Kidney epithelial cell (primary cell): ENCODE data around the gene NRF1. TPM values are rescaled to one million over a fixed set of nuclear protein-coding genes. Genes with fewer than 3 reads are reported as not detected.

Source experiments
- DNase-seq: peaks from one replicate; pipeline ENCODE4 v3.0.0-alpha.2; 2010; ENCODE audit warnings: low read depth
- H3K27me3 ChIP-seq: 2 replicates; pipeline ENCODE4 v1.6.0; 2011; ENCODE audit warnings: low read length; ENCODE audit not compliant: control insufficient read depth, insufficient read depth
- H3K36me3 ChIP-seq: 2 replicates; pipeline ENCODE4 v1.5.1; 2011; ENCODE audit warnings: low read length; ENCODE audit not compliant: control insufficient read depth, insufficient read depth
- H3K4me3 ChIP-seq: 2 replicates; pipeline ENCODE4 v1.5.1; 2011; ENCODE audit warnings: low read depth, mild to moderate bottlenecking, control low read depth, low read length
- total RNA-seq: library from RNA; depleted of rRNA; stranded (reverse); fragments of >200 nt; gene quantifications from 2 replicates; pipeline ENCODE4 v1.2.3, GENCODE V29; 2015
- TF ChIP-seq, protein P1 (sequence below): IDR thresholded peaks from 2 replicates; pipeline ENCODE4 v1.5.1; 2011; ENCODE audit warnings: mild to moderate bottlenecking, moderate library complexity, low read length, control low read depth, inconsistent platforms; ENCODE audit not compliant: insufficient read depth, poor library complexity, severe bottlenecking

The NRF1 gene
- total RNA-seq, 1 donor from 2014 or later: 9.3 TPM

DNA sequence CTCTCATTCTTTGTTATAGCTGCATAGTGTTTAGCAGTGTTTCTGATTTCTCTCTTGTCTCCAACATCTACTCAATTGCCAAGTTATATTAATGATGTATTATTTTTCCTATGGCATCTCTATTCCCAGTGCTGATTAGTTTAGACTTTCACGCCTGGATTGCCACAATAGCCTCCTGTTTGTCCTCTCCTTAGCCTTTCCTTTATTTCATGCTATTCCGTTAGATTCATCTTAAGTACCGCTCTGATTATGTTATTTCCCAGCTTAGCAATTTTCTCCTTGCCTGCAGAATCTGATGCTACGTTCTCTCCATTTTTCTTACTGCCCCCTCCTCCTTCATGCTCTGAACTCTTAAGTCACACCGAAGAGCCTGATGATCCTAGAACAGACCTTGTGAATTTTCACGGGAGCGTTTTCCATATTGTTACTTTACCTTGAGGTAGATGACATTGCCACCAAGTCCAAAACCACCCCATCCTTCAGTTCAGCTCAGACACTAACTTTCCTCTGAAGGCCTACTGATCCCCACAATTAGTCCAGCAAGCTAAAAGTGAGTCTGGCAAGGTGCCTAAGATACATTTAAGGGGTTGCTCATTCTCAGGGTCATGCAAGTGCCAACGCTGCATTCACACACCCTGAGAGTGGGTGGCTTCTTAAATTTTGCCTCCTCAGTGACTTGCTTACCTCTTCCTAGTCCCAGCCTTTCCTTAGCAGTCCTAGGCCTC, 6.6 kb upstream of the NRF1 start:
- DNase-seq: no peak
- Histone ChIP-seq H3K4me3 (no peak overlapping the region), H3K36me3 (no peaks in the 10 kb centered on the region), H3K27me3 (no peaks in the 10 kb centered on the region)
- TF ChIP-seq, protein P1, sequence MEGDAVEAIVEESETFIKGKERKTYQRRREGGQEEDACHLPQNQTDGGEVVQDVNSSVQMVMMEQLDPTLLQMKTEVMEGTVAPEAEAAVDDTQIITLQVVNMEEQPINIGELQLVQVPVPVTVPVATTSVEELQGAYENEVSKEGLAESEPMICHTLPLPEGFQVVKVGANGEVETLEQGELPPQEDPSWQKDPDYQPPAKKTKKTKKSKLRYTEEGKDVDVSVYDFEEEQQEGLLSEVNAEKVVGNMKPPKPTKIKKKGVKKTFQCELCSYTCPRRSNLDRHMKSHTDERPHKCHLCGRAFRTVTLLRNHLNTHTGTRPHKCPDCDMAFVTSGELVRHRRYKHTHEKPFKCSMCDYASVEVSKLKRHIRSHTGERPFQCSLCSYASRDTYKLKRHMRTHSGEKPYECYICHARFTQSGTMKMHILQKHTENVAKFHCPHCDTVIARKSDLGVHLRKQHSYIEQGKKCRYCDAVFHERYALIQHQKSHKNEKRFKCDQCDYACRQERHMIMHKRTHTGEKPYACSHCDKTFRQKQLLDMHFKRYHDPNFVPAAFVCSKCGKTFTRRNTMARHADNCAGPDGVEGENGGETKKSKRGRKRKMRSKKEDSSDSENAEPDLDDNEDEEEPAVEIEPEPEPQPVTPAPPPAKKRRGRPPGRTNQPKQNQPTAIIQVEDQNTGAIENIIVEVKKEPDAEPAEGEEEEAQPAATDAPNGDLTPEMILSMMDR: no peak

GRCh38 chr7:129605960-129606614, 5.4 kb upstream of the NRF1 start:
- TF ChIP-seq, protein P1: no peak
- Histone ChIP-seq H3K4me3 (no peak overlapping the region), H3K27me3 (no peaks in the 10 kb centered on the region), H3K36me3 (no peaks in the 10 kb centered on the region)
- no peak for DNase-seq

DNA sequence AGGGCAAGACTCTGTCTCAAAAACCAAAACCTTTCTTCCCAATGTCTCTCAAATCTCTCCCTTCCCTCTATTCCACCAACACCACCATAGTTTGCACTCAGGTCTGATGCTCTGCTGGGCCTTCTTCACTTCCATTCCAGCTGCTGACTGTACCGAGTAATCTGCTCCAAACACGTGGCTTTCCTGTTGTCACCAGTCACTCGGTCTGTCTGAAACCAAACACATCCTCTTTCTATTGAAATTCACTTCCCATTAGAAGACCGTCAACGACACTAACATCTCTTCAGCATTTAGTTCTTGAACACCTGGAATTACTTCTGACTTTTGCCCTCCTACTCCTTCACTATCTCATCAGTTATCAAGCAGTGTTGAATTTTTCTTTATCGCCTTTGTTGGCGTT, 4.7 kb upstream of the NRF1 start:
- Histone ChIP-seq H3K27me3 (no peaks in the 10 kb centered on the region), H3K36me3 (no peaks in the 10 kb centered on the region), H3K4me3 (no peak overlapping the region)
- TF ChIP-seq, protein P1: no peak
- DNase-seq: no peak

DNA sequence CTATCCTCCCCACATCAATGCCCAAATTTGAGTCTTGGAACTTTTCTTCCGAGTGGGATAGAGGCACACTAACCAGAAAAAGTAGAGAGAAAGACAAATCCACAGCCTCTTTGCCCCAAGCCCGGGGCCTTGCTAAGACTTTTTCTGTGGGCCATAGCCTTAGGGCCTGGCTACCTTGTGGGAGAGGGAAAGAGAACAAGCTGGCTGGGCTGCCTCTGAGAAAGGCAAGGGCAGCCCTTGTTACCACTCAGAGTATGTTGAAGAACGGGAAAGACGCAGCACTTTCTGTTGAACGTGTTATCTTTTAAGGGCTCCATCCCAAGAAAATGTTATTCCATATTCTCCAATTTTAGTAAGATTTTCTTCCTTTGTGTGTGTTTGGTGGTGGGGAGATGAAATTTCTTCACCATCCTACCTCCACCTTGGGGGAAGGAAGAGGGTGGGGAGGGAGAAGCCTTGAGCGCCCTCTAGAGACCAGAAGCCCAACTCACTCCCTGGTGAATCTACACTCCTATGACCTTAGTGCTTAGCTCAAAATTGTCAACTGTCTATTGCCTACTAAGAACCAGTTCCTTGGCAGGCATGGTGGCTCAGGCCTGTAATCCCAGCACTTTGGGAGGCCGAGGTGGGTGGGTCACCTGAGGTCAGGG, 3.9 kb upstream of the NRF1 start:
- H3K27me3 ChIP-seq: no peaks in the 10 kb centered on the region
- no peaks in the 10 kb centered on the region for H3K36me3 ChIP-seq
- no peak for DNase-seq
- TF ChIP-seq, protein P1: peak; percentile 46
- no peak overlapping the region for H3K4me3 ChIP-seq

GRCh38 chr7:129609666-129610065, 1.9 kb upstream of the NRF1 start:
- DNase-seq: no peak
- H3K27me3 ChIP-seq: no peaks in the 10 kb centered on the region
- TF ChIP-seq, protein P1: no peak
- H3K36me3 ChIP-seq: no peaks in the 10 kb centered on the region
- H3K4me3 ChIP-seq: no peak overlapping the region
